Loucy (cell line): ENCODE measurements around the gene ABHD17A.

Experiments used
- EZH2phosphoT487 ChIP-seq: fragments of 200-600 bp; IDR thresholded peaks from 2 replicates; pipeline ENCODE4 v1.6.1; 2018; ENCODE audit warnings: antibody characterized with exemption, mild to moderate bottlenecking, moderate library complexity, borderline replicate concordance
- TF ChIP-seq, protein P1 (sequence below): fragments of 200-600 bp; sonication (generic); conservative IDR thresholded peaks from 2 replicates; pipeline ENCODE4 v1.5.1; 2014; ENCODE audit warnings: mild to moderate bottlenecking, antibody characterized with exemption, low read length

DNA sequence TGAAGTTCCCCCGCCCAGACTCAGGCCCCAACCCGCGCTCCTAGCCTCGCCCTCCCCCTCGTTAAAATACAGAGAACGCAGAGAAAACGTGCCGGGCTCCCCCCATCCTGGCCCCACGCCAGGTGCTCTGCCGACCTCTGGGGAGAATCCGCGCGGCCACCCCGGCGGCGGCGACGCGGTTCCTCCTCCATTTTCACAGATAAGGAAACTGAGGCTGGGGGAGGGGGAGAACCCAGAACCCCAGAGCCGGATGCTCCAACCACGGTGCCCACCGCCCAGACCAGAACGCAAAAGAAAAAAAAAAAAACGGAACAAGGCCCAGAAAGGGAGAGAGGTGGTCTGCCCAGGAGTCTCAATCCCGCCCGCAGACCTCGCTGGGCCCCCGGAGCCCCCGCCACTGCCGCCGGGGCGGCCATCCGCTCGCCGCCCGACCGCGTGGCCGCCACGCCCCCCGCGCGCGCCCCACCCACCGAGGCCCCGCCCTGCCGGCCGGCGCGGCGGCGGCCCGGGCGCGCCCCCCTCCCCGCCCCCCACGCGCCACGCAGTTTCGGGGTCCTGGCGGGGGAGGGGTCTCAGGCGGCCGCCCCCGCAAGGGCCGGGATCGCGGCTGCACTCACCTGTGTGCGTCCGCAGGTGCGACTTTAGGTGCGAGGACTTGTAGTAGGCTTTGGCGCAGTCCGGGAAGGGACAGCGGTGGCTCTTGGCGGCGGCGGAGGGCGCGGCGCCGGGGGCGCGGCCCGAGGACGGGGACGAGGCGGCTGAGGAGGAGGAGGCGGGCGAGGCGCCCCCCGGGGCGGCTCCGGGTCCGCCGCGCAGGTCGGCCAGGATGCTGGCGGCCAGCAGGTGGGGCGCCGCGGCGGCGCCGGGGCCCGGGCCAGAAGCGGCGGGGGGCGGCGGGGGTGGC lies 22.6 kb downstream of the ABHD17A start:
- TF ChIP-seq, protein P1, sequence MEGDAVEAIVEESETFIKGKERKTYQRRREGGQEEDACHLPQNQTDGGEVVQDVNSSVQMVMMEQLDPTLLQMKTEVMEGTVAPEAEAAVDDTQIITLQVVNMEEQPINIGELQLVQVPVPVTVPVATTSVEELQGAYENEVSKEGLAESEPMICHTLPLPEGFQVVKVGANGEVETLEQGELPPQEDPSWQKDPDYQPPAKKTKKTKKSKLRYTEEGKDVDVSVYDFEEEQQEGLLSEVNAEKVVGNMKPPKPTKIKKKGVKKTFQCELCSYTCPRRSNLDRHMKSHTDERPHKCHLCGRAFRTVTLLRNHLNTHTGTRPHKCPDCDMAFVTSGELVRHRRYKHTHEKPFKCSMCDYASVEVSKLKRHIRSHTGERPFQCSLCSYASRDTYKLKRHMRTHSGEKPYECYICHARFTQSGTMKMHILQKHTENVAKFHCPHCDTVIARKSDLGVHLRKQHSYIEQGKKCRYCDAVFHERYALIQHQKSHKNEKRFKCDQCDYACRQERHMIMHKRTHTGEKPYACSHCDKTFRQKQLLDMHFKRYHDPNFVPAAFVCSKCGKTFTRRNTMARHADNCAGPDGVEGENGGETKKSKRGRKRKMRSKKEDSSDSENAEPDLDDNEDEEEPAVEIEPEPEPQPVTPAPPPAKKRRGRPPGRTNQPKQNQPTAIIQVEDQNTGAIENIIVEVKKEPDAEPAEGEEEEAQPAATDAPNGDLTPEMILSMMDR, result no peak
- TF ChIP-seq EZH2phosphoT487, result no peak
